ENCODE measurements around the gene PTPRF.

GRCh38 chr1:43587001-43587400 is 56.3 kb downstream of the PTPRF start:
- no peak for TF ChIP-seq MAX (IDR thresholded peaks at IDR 0.05)
- no peak for TF ChIP-seq CTCF (IDR thresholded peaks at IDR 0.05; ENCODE audit: low read depth, low read length, missing input control)
- no peak for TF ChIP-seq EGR1 (IDR thresholded peaks at IDR 0.05; ENCODE audit: low read depth in 2 of 2)
- TF ChIP-seq FOXA2 (IDR thresholded peaks at IDR 0.05) = no peak
- TF ChIP-seq ZBTB33 (IDR thresholded peaks at IDR 0.05) = no peak
- TF ChIP-seq YY1 (IDR thresholded peaks at IDR 0.05) = no peak
